Measurements from ENCODE around the gene SNCAIP.

- no peak for TF ChIP-seq CTCF (IDR thresholded peaks at IDR 0.05)
- TF ChIP-seq POLR2A (IDR thresholded peaks at IDR 0.05): no peak
These were observed 123.7 kb downstream of the SNCAIP start for GRCh38 chr5:122435761-122436160.
